Keratinocyte (primary cell): ENCODE data around the gene GEMIN5.

Experiments
- EZH2 ChIP-seq: IDR thresholded peaks from one replicate; pipeline ENCODE4 v1.6.1; 2012; ENCODE audit warnings: inconsistent platforms, mild to moderate bottlenecking, low read length, moderate library complexity
- TF ChIP-seq, protein P1 (sequence below), 3 experiments: IDR thresholded peaks in 1 of 3; conservative IDR thresholded peaks in 1 of 3; optimal IDR thresholded peaks in 1 of 3; 2 replicates in 2 of 3; 3 replicates in 1 of 3; pipeline versions ENCODE3 to v1.5.1; 2011; ENCODE audit warnings: low read length in 3 of 3, mild to moderate bottlenecking in 3 of 3, moderate library complexity in 2 of 3, control low read depth in 1 of 3, inconsistent platforms in 1 of 3; ENCODE audit not compliant: insufficient read depth in 2 of 3; ENCODE audit errors: extremely low read depth in 1 of 3

DNA sequence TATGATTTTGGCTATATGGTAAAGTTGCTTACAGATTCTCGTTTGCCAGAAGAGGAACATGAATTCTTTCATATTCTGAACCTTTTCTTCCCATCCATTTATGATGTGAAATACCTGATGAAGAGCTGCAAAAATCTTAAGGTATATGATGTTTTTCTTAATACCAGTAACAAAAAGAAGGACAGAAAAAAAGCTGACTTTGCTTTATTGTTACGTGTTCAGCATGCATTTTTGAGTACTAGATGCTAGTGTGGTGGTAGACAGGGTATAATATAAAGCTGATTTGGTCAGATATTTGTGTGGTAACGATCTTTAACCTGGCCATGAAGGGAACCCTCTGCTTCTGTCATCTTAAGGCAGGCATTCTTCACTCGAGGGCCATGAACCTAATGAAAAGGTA is 66.3 kb downstream of the GEMIN5 start:
- TF ChIP-seq, protein P1, sequence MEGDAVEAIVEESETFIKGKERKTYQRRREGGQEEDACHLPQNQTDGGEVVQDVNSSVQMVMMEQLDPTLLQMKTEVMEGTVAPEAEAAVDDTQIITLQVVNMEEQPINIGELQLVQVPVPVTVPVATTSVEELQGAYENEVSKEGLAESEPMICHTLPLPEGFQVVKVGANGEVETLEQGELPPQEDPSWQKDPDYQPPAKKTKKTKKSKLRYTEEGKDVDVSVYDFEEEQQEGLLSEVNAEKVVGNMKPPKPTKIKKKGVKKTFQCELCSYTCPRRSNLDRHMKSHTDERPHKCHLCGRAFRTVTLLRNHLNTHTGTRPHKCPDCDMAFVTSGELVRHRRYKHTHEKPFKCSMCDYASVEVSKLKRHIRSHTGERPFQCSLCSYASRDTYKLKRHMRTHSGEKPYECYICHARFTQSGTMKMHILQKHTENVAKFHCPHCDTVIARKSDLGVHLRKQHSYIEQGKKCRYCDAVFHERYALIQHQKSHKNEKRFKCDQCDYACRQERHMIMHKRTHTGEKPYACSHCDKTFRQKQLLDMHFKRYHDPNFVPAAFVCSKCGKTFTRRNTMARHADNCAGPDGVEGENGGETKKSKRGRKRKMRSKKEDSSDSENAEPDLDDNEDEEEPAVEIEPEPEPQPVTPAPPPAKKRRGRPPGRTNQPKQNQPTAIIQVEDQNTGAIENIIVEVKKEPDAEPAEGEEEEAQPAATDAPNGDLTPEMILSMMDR (optimal IDR thresholded peaks at IDR 0.05 in 1 of 3, IDR thresholded peaks at IDR 0.05 in 1 of 3, conservative IDR thresholded peaks at IDR 0.05 in 1 of 3; ENCODE audit: extremely low read depth in 1 of 3, insufficient read depth in 2 of 3, low read length in 3 of 3): no peak
- TF ChIP-seq EZH2: no peak
